ENCODE data around the gene PRDM16. TPM values are rescaled to one million over a fixed set of nuclear protein-coding genes. Genes with fewer than 3 reads are reported as not detected.
A peak's percentile ranks its signal among the peaks of the same experiment; 100 is the strongest.

PRDM16 gene
- total and polyA plus RNA-seq, 3 donors from 2014 or later, result 2.1 to 5.6 (median 4.7) TPM

GRCh38 chr1:3216015-3216391 lies 147.0 kb downstream of the PRDM16 start:
- Histone ChIP-seq H3K4me3 (no peak overlapping the region), H3K9me3 (no peaks in the 10 kb centered on the region), H3K27ac (no peak overlapping the region), H3K36me3 (ENCODE audit: low read depth, missing control alignments) (no peaks in the 10 kb centered on the region), H3K27me3 (no peaks in the 10 kb centered on the region), H3K4me1 (peaks cover 19% of the 10 kb centered on the region)
- no peak for DNase-seq
- WGBS, 2 donors, result 82 to 86% methylated on average over 2 to 7 of the region's 7 CpGs
- intact Hi-C loops (cut with DNase I; ENCODE audit: low total_unique reads), result no loop called here
- no peak for TF ChIP-seq POLR2A (IDR thresholded peaks at IDR 0.05)
- TF ChIP-seq, protein P1, sequence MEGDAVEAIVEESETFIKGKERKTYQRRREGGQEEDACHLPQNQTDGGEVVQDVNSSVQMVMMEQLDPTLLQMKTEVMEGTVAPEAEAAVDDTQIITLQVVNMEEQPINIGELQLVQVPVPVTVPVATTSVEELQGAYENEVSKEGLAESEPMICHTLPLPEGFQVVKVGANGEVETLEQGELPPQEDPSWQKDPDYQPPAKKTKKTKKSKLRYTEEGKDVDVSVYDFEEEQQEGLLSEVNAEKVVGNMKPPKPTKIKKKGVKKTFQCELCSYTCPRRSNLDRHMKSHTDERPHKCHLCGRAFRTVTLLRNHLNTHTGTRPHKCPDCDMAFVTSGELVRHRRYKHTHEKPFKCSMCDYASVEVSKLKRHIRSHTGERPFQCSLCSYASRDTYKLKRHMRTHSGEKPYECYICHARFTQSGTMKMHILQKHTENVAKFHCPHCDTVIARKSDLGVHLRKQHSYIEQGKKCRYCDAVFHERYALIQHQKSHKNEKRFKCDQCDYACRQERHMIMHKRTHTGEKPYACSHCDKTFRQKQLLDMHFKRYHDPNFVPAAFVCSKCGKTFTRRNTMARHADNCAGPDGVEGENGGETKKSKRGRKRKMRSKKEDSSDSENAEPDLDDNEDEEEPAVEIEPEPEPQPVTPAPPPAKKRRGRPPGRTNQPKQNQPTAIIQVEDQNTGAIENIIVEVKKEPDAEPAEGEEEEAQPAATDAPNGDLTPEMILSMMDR (IDR thresholded peaks at IDR 0.05), result no peak

DNA sequence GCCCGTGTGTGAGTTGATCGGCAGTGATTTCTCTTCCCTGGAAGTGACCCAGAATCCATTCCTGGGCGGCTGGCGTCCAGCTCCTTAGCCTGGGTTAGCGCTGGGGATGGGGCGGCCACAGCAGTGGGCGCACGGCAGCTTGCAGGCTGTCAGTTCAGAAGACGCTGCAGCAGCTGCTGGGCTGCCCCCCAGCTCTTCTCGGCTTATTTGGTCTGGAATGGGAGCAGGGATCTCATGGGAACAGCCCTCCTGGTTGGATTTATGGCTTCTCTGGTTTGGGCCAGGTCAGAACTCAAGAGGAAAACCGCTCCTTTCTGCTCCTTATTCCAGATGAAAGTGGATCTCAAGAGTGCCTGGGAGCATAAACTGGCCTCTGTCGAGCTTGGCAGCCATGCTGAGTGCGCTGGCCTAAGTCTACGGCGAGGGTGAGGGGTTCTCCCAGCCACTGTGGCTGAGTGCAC lies 148.2 kb downstream of the PRDM16 start:
- 58 to 69% methylated on average over 5 to 15 of the region's 15 CpGs for WGBS, 2 donors
- H3K4me1 ChIP-seq, result peaks cover 30% of the 10 kb centered on the region
- TF ChIP-seq, protein P1 (IDR thresholded peaks at IDR 0.05), result no peak
- no peak for TF ChIP-seq POLR2A (IDR thresholded peaks at IDR 0.05)
- peak; percentile 17 for DNase-seq
- no peaks in the 10 kb centered on the region for H3K36me3 ChIP-seq (ENCODE audit: low read depth, missing control alignments)
- no peaks in the 10 kb centered on the region for H3K27me3 ChIP-seq
- H3K27ac ChIP-seq, result no peak overlapping the region
- no peak overlapping the region for H3K4me3 ChIP-seq
- intact Hi-C loops (cut with DNase I; ENCODE audit: low total_unique reads), result no loop called here
- H3K9me3 ChIP-seq, result no peaks in the 10 kb centered on the region

DNA sequence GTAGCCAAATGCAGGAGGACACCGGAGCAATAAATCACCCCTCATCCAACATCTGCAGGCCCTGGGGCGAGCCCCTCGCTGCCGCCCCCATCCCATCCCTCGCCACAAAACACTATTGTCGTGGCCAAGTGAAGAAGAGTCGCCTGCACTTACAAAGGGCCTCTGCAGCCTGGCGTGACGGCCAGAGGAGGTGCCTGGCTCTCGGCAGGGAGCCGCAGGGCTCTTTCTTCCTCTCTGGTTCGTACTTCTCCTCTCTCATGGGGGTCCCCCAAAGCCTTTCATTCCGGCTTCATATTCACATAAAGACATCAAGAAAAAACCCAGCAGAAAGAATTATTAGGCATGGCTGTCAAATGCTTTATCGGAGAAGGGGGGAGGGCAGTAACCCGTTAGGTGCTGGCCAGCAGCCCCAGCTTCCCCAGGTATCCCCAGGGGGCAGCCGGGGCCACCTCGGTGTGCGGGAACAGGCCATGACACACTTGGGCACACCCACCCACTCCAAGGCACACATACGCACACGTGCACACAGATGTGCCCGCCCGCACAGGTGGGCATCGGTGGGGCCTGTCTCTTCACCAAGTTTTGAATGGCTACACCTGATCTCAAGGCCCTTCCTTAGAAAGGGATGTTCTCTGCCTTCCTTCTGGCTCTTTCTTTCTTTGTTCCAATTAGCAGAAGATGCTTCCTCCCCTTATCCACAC lies 149.1 kb downstream of the PRDM16 start:
- Histone ChIP-seq H3K36me3 (ENCODE audit: low read depth, missing control alignments) (no peaks in the 10 kb centered on the region), H3K27me3 (no peaks in the 10 kb centered on the region), H3K4me3 (no peak overlapping the region), H3K4me1 (peaks cover 35% of the 10 kb centered on the region), H3K27ac (no peak overlapping the region), H3K9me3 (no peaks in the 10 kb centered on the region)
- intact Hi-C loops (cut with DNase I; ENCODE audit: low total_unique reads), result no loop called here
- 76 to 83% methylated on average over 22 to 23 of the region's 23 CpGs for WGBS, 2 donors
- TF ChIP-seq POLR2A (IDR thresholded peaks at IDR 0.05), result no peak
- TF ChIP-seq, protein P1 (IDR thresholded peaks at IDR 0.05), result no peak
- DNase-seq, result no peak

- intact Hi-C loops (cut with DNase I; ENCODE audit: low total_unique reads), result no loop called here
- H3K4me3 ChIP-seq, result no peak overlapping the region
- WGBS, 2 donors, result 45 to 54% methylated on average over 31 to 37 of the region's 37 CpGs
- H3K4me1 ChIP-seq, result peaks cover 35% of the 10 kb centered on the region
- no peaks in the 10 kb centered on the region for H3K27me3 ChIP-seq
- DNase-seq, result peak; percentile 82
- H3K27ac ChIP-seq, result no peak overlapping the region
- no peaks in the 10 kb centered on the region for H3K9me3 ChIP-seq
- TF ChIP-seq POLR2A (IDR thresholded peaks at IDR 0.05), result no peak
- TF ChIP-seq, protein P1 (IDR thresholded peaks at IDR 0.05), result no peak
- H3K36me3 ChIP-seq (ENCODE audit: low read depth, missing control alignments), result no peaks in the 10 kb centered on the region
Measured at GRCh38 chr1:3219005-3219790, 150.2 kb downstream of the PRDM16 start.

Measured in testis (tissue), 3 donors.